ENCODE data around the gene TOLLIP.
"Not testable (repeated sequence)": the region's sequence is repeated elsewhere in the genome, so short reads cannot be mapped to it uniquely, and the experiment has no call there.

Gene TOLLIP

GRCh38 chr11:1343391-1344055 is 34.1 kb upstream of the TOLLIP start:
- no peak for DNase-seq

- no peak for DNase-seq
Observed at GRCh38 chr11:1342946-1343345, 33.5 kb upstream of the TOLLIP start.

- DNase-seq: no peak
Observed at GRCh38 chr11:1341928-1342524, 32.6 kb upstream of the TOLLIP start.

GRCh38 chr11:1341226-1341625 is 31.8 kb upstream of the TOLLIP start:
- DNase-seq: not testable (repeated sequence)

- DNase-seq: no peak
Observed at GRCh38 chr11:1340111-1340510, 30.7 kb upstream of the TOLLIP start.

GRCh38 chr11:1339066-1339675 is 29.7 kb upstream of the TOLLIP start:
- DNase-seq: no peak

GRCh38 chr11:1338201-1339065 is 29.0 kb upstream of the TOLLIP start:
- DNase-seq: no peak

GRCh38 chr11:1337647-1338007 is 28.2 kb upstream of the TOLLIP start:
- no peak for DNase-seq

GRCh38 chr11:1336836-1337646 is 27.6 kb upstream of the TOLLIP start:
- peak; percentile 50 for DNase-seq

- peak; percentile 70 for DNase-seq
Observed at GRCh38 chr11:1335811-1336761, 26.7 kb upstream of the TOLLIP start.

GRCh38 chr11:1335264-1335810 is 25.9 kb upstream of the TOLLIP start:
- DNase-seq: no peak

GRCh38 chr11:1333860-1334259 is 24.4 kb upstream of the TOLLIP start:
- no peak for DNase-seq

GRCh38 chr11:1333091-1333772 is 23.8 kb upstream of the TOLLIP start:
- DNase-seq: no peak

GRCh38 chr11:1330473-1330872 is 21.0 kb upstream of the TOLLIP start:
- no peak for DNase-seq

GRCh38 chr11:1327064-1327460 is 17.6 kb upstream of the TOLLIP start:
- DNase-seq: no peak

GRCh38 chr11:1326435-1327063 is 17.1 kb upstream of the TOLLIP start:
- no peak for DNase-seq

- no peak for DNase-seq
Observed at GRCh38 chr11:1323774-1324173, 14.3 kb upstream of the TOLLIP start.

GRCh38 chr11:1317993-1318392 is 8.6 kb upstream of the TOLLIP start:
- no peak for DNase-seq

- DNase-seq: no peak
Observed at GRCh38 chr11:1317432-1317831, 8.0 kb upstream of the TOLLIP start.
